MCF 10A (cell line): ENCODE measurements around the gene OR10H1. TPM values are rescaled to one million over a fixed set of nuclear protein-coding genes. Genes with fewer than 3 reads are reported as not detected.

Experiments used
- BruUV-seq: library from RNA; stranded (reverse); fragments of 400-500 nt; replicated peaks from 2 replicates; lab custom pipeline; 2021; lab: Mats Ljungman, UMichigan
- CTCF ChIA-PET: fragments of 300-600 bp; sonication (Branson Sonifier 250); formaldehyde crosslinking; extraction: SDS; loops from one replicate; lab custom pipeline; 2021; ENCODE audit warnings: antibody characterized with exemption, inconsistent platforms; lab: Yijun Ruan, JAX
- POLR2A ChIA-PET: fragments of 300-600, 350-650 bp; sonication (Branson Sonifier 250); formaldehyde crosslinking; extraction: SDS; loops from one replicate; lab custom pipeline; 2020; ENCODE audit warnings: antibody characterized with exemption, inconsistent platforms; lab: Yijun Ruan, JAX
- DNase-seq: peaks from one replicate; pipeline ENCODE4 v3.0.0-alpha.2; 2018; ENCODE audit not compliant: unreplicated experiment
- H3K27ac Mint-ChIP-seq: one replicate; pipeline ENCODE4 v1.8.0; 2022; ENCODE audit warnings: mild to moderate bottlenecking, low read depth, mixed read lengths; ENCODE audit not compliant: unreplicated experiment
- H3K27me3 Mint-ChIP-seq: one replicate; pipeline ENCODE4 v1.8.0; 2022; ENCODE audit warnings: mixed read lengths; ENCODE audit not compliant: insufficient read depth, unreplicated experiment
- H3K36me3 Mint-ChIP-seq: one replicate; pipeline ENCODE4 v1.8.0; 2022; ENCODE audit warnings: mild to moderate bottlenecking, moderate library complexity, mixed read lengths; ENCODE audit not compliant: insufficient read depth, unreplicated experiment
- H3K4me1 Mint-ChIP-seq: one replicate; pipeline ENCODE4 v1.8.0; 2022; ENCODE audit warnings: mixed read lengths; ENCODE audit not compliant: insufficient read depth, unreplicated experiment
- H3K4me3 Mint-ChIP-seq: one replicate; pipeline ENCODE4 v1.8.0; 2022; ENCODE audit warnings: mild to moderate bottlenecking, moderate library complexity, mixed read lengths; ENCODE audit not compliant: unreplicated experiment
- H3K9me3 Mint-ChIP-seq: one replicate; pipeline ENCODE4 v1.8.0; 2022; ENCODE audit warnings: mixed read lengths; ENCODE audit not compliant: unreplicated experiment
- CTCF ChIP-seq: fragments of 200-600 bp; IDR thresholded peaks from one replicate; pipeline ENCODE4 v1.8.0; 2022; ENCODE audit warnings: antibody characterized with exemption, mild to moderate bottlenecking; ENCODE audit not compliant: unreplicated experiment
- intact Hi-C: fragments of 100-400 bp; cut with micrococcal nuclease; formaldehyde crosslinking; loops from 2 replicates; pipeline ENCODE4 v1.14.1; 2022
- total RNA-seq: library from RNA; stranded (reverse); gene quantifications from 2 replicates; pipeline ENCODE4 v1.2.3, GENCODE V29; 2022

The OR10H1 gene
- total RNA-seq, 1 experiment from 2014 or later, result not detected

GRCh38 chr19:15782211-15782610 is 33.3 kb downstream of the OR10H1 start:
- Mint-ChIP-seq H3K4me3 (no peak overlapping the region), H3K27me3 (no peaks in the 10 kb centered on the region), H3K27ac (no peak overlapping the region), H3K36me3 (no peaks in the 10 kb centered on the region), H3K9me3 (peaks cover 20% of the 10 kb centered on the region), H3K4me1 (no peaks in the 10 kb centered on the region)
- no TSS peak for BruUV-seq
- DNase-seq, result no peak
- POLR2A ChIA-PET, result no interaction called here
- CTCF ChIA-PET, result no interaction called here
- intact Hi-C loops, result no loop called here
- TF ChIP-seq CTCF, result no peak

- no peaks in the 10 kb centered on the region for H3K27me3 Mint-ChIP-seq
- ChIA-PET CTCF (no interaction called here), POLR2A (no interaction called here)
- no peak for DNase-seq
- no TSS peak for BruUV-seq
- no peak overlapping the region for H3K4me3 Mint-ChIP-seq
- TF ChIP-seq CTCF, result no peak
- no peaks in the 10 kb centered on the region for H3K36me3 Mint-ChIP-seq
- intact Hi-C loops, result no loop called here
- no peaks in the 10 kb centered on the region for H3K4me1 Mint-ChIP-seq
- peaks cover 18% of the 10 kb centered on the region for H3K9me3 Mint-ChIP-seq
- no peak overlapping the region for H3K27ac Mint-ChIP-seq
These were observed 33.8 kb downstream of the OR10H1 start for GRCh38 chr19:15781661-15782060.

GRCh38 chr19:15780610-15781418 is 34.6 kb downstream of the OR10H1 start:
- BruUV-seq, result no TSS peak
- no peak for TF ChIP-seq CTCF
- no peak overlapping the region for H3K4me3 Mint-ChIP-seq
- H3K27ac Mint-ChIP-seq, result no peak overlapping the region
- no peak for DNase-seq
- ChIA-PET POLR2A (no interaction called here), CTCF (no interaction called here)
- H3K36me3 Mint-ChIP-seq, result no peaks in the 10 kb centered on the region
- H3K4me1 Mint-ChIP-seq, result no peaks in the 10 kb centered on the region
- H3K9me3 Mint-ChIP-seq, result peaks cover 27% of the 10 kb centered on the region
- H3K27me3 Mint-ChIP-seq, result no peaks in the 10 kb centered on the region
- intact Hi-C loops, result no loop called here

GRCh38 chr19:15779756-15780476 is 35.5 kb downstream of the OR10H1 start:
- Mint-ChIP-seq H3K27ac (no peak overlapping the region), H3K4me3 (no peak overlapping the region), H3K36me3 (no peaks in the 10 kb centered on the region), H3K9me3 (peaks cover 34% of the 10 kb centered on the region), H3K4me1 (no peaks in the 10 kb centered on the region), H3K27me3 (no peaks in the 10 kb centered on the region)
- no TSS peak for BruUV-seq
- CTCF ChIA-PET, result no interaction called here
- no peak for TF ChIP-seq CTCF
- no peak for DNase-seq
- POLR2A ChIA-PET, result no interaction called here
- intact Hi-C loops, result no loop called here
